NCI-H2029 (cell line): ENCODE measurements around the gene NCAPD3.

Experiments used
- DNase-seq: peaks from one replicate; lab custom pipeline; 2025; lab: John Stamatoyannopoulos, UW

Gene NCAPD3

DNA sequence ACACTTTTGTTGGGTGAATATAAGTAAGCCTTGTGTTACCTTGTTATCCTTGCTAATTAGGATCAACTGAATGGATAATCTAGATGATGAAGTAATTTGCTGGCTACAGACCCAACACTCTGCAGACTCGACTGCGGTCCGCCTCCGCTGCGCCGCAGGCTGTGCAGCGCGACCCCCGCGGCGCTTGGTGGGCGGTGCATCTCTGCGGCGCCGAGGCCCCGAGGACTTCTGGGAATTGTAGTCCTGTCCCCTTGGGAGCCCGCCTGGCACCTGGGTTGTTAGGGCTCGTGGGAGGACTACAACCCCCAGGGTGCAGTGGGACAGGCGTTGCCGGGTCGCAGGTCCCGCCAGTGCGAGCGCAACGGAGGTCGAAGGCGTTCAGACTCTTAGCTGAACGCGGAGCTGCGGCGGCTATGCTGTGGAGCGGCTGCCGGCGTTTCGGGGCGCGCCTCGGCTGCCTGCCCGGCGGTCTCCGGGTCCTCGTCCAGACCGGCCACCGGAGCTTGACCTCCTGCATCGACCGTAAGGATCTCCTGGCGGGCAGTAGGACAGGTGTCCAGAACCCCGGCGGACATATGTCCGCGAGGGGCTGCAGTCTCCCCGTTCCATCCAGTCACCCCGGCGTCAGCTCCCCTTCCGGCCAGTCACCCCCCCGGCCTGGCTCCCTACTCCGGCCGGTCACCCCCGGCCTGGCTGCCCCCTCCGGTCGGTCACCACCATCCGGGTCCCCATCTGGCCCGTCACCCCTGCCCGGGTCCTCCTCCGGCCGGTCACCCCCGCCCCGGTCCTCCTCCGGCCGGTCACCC is 29.6 kb upstream of the NCAPD3 start, which contains the start of the genes ACAD8 and THYN1:
TSS of gene ACAD8 (plus strand) at position 381 of the 806 bp plus-strand sequence. CDS start at position 414, 33 bp downstream.
TSS of gene THYN1 (minus strand) at position 165 of the 806 bp plus-strand sequence. CDS start 470 bp downstream, outside the sequence.
- peak; percentile 96 for DNase-seq

DNA sequence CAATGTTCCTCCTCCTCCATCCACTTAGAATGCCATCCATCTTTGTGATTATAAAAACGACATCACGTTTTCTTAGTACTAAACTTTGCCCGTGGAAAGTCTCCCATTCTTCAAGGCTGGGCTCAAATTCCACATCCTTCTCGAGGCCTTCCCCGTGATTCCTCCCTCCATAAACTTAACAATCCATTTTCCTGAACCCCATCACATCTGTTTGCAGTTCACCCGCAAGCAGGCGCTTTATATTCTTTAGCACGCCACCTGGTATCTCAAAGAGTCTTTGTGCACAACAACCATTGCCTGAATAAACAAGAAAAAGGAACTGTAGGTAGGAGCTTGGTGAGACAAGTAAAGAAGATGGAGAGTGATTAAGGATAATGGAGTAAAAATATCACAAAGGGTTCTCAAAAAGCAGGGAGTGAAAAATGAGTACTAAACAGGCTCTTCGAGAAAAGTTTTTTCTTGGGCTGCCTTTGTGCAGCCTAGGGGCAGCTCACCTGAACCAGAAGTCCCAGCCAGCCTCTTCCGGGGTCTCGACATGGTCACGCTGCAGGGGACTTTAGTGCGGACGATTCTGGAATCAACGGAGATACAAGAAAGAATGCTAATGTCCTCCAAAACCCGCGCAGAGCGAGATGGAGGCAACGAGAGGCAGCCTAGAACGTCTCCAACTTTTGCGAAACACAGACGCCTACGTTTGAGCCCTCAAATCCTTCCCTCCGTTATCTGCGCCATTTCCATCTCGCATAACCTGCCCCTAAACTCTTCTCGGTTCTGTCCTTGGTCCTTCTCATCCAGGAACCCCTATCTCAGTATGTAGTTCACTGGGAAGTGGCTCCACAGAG is 28.8 kb upstream of the NCAPD3 start:
- DNase-seq, result no peak

- DNase-seq, result no peak
These were observed 26.9 kb upstream of the NCAPD3 start for GRCh38 chr11:134250675-134251074.

DNA sequence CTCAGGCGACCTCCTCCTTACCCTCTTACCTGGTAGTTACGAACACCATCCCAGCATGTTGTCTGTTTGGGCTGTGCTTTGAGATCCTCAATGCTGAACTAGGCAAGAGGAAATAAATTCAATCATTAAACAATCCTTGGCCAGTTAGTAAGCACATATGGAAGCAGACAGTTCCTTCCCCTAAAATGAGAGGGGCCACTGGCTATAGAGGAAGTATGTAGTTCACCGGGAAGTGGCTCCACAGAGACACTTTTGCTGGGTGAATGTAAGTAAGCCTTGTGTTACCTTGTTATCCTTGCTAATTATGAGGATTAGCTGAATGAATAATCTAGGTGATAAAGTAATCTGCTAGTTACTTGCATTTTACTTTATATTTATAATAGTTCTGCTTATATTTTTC is 26.5 kb upstream of the NCAPD3 start:
- no peak for DNase-seq

DNA sequence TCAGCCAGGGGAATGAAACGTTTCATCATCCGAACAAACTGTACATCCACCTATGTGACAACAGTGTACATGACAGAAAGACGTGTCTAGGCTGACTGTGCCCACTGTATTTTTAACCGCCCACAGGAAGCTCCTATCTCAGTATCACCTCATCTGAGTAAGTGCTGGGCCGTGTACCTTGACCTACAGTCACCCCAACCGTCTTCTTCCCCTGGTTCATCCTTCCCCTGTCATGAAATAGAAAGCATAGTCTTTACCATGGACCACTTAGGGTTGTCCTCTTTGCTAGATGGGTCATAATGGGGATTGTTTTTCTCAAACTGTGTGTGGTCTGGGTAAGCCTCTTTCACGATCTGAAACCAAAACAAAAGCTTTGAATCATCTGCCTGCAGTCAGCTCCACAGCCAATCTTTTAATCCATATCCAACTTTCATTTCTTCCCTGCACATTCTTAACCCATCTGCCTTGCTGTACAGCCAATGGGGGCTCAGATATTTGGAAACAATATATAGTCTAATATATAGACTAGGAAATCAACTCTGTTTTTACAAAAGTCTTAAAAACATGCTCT is 25.2 kb upstream of the NCAPD3 start:
- DNase-seq, result no peak

GRCh38 chr11:134246678-134247077 is 22.9 kb upstream of the NCAPD3 start:
- no peak for DNase-seq

DNA sequence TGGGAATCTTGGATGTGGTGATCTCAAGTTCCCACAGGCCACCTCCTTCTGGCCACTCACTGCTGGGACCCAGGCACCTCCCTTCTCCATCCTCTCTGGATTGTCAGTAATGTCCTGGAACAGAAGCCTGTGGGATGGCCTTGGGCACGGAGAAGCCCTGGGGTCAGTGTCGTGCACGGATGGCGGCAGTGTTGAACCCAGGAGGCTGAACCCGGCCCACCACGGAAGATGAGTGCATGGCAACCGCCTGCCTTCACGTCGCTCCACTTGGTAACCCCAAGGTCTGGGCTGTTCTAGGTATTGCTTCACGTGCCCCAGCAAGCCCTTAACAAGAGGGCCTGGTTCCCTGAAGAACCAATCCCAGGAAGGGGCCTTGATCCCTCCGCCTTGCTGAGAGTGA is 22.3 kb upstream of the NCAPD3 start:
- DNase-seq, result no peak

GRCh38 chr11:134245434-134245833 is 21.7 kb upstream of the NCAPD3 start:
- no peak for DNase-seq

GRCh38 chr11:134244593-134244992 is 20.8 kb upstream of the NCAPD3 start:
- no peak for DNase-seq

- DNase-seq, result no peak
These were observed 20.1 kb upstream of the NCAPD3 start for GRCh38 chr11:134243913-134244312.

- no peak for DNase-seq
These were observed 18.6 kb upstream of the NCAPD3 start for GRCh38 chr11:134242376-134242775.

GRCh38 chr11:134240592-134240991 is 16.8 kb upstream of the NCAPD3 start:
- DNase-seq, result no peak

DNA sequence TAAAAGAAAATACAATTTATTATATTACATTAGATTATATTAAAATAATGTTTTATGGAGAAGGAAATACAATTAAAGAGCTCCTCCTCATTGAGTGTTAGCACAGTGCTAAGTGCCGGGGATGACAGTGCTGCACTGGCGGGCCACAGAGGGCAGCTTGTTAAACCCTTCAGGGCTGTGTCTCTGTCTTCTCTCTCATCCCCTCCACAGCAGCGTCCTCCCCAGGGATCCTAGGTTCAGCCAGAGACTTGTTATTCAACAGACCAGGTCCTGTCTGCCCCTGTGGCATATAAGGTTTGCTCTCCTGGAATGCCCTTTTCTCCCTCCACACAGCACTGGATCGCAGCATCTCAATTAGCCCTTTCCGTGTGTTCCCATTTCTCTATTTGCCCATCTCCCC is 15.2 kb upstream of the NCAPD3 start:
- DNase-seq, result no peak

DNA sequence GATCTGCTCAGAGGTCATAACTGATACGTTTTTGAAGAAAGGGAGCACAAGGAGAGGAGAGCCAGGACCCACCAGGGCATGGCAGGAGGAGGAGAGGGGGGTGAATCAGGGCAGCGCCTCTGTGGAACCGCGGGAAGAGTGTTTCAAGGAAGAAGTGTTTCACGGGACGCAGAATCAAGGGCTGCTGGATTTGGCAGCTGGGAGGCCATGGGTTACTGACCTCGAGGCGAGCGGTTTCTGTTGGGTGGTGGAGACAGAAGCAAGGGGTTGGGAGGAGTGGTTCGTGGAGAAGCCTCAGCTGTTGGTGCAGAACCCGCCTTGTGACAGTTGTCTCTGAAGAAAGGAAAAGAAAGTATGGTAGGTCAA is 13.8 kb upstream of the NCAPD3 start:
- DNase-seq, result no peak

DNA sequence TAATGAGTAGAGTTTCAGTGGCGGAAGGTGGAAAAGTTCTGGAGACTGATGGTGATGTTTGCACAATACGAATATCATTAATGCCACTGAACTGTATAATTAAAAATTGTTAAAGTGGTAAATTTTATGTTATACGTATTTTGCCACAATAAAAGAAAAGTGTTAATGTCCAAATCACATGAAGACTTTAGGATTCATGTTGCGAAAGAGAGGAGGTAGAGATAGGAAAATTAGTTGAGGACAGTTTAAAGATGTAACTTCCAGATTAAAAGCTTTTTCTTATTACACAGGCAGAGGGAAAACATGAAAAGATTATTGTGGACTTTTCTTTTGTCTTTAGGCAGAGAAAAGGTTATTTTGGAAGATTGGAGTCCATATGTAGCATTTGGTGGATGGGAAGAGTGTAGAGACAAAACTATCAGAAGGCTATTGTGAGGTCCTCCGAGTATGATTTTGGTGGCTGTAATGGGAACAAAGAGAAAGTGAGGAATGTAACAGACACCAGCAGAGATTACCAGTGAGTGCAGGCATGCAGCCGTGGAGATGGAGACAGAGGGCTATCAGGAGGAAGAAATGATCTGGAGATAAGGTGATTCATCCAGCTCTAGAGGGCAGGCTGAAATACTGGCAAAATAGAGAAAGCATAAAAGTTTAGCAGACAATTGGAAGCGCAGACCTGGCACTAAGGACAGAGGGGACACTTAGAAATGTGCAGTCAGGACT is 13.2 kb upstream of the NCAPD3 start:
- DNase-seq, result no peak

DNA sequence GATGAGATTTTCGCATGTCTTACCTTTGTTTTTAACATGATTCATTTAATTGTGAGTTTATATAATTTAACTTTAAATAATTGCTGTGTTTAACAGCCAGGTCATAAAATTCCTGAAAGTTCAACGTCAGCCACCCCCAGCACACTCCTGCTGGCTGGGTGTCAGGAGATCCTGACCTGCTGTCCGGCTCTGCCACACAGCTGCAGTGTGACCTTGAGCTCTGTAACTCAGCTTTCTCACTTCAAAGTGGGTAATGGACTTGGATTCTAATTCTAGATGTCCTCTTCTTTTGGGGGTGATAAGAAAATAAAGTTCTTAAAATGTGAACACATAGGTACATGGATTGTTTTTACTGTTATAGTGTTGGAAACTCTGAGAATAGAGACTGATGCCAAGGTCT is 11.6 kb upstream of the NCAPD3 start:
- DNase-seq, result no peak

GRCh38 chr11:134233729-134234179 is 10.0 kb upstream of the NCAPD3 start:
- no peak for DNase-seq

DNA sequence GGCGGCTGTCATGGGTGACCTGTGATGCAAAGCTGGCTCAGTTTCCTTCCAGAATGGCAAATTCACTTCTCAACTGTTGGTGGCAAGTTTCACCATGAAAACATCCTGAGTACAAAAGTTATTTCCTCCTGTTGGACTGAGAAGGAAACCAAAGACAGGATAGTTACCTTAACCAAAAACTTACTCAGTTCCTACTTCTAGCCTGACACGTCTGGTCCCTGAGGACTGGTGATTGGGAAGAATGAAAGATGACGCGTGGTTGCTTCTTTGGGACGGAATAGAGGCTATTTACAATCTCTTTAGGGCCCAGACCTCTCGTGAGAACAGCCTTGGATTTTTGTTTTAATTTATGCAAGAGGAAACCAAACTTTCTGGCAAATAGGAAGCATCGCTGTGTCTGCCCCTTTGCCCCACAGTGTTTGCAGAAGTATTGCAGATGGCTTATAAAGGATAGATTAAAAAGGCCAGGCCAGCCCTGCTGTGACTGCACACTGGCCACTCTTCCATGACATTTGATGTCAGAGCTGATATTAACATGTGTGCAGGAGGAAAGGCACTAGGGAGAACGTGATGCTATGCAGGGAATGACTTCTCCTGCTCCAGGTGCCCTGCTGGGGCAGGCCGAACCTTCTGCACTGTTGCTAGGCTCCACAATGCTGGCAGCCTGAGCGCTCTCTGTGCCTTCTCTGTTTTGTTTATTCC is 8.3 kb upstream of the NCAPD3 start:
- no peak for DNase-seq

DNA sequence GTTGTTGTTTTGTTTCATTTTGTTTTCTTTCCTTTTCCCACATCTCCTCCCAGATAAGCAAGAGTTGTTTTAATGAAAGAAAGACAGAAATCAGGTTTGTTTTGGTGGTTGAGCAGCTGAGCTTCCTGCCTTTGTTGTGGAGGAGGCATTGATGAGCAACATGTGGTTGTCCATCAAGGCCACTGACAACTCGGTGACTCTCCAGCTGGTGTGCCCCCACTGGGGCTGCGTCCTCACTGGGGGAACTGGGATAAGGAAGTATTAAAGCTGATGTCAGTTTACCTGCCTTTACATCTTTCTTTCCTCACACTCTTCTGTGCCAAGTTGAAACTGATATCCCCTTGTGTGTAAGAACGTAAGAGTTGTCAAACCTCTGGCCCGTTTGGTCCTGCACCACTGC is 6.6 kb upstream of the NCAPD3 start:
- DNase-seq, result no peak

DNA sequence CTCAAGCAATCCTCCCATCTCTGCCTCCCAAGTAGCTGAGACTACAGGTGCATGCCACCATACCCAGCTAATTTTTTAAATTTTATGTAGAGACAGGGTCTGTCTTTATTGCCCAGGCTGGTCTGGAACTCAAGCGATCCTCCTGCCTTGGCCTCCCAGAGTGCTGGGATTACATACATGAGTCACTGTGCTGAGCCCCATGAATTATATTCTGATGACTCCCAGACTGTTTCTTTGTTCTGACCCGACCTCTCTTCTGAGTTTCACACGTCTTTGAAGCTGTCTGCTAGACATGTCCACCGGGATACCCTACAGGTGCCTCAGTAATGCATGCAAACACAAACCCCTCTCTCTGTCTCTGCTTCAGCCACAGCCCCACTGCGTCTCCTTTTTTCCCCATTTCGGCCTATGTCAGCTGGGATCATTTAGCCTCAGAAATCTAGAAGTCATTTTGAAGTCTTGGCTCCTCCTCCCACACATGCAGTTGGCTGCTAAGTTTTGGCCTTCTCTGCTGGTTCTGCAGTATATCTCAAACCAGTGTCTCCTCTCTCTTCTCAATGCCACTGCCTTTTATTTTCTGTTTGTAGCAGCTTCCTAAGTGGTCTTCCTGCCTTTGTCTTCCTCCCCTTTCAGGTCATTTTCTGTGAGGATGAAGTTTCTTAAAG is 5.5 kb upstream of the NCAPD3 start:
- DNase-seq, result no peak

- no peak for DNase-seq
These were observed 4.9 kb upstream of the NCAPD3 start for GRCh38 chr11:134228625-134229024.
